HFF-Myc (cell line): ENCODE data around the gene ZNF468.
A peak's percentile ranks its signal among the peaks of the same experiment; 100 is the strongest.
"Not testable (repeated sequence)": the region's sequence is repeated elsewhere in the genome, so short reads cannot be mapped to it uniquely, and the experiment has no call there.

Experiments
- DNase-seq: peaks from one replicate; pipeline ENCODE4 v3.0.0-alpha.2; 2011; ENCODE audit warnings: low read depth; ENCODE audit errors: extremely low read depth
- H3K4me3 ChIP-seq: replicated peaks from 2 replicates; pipeline ENCODE4 v1.5.1; 2011; ENCODE audit warnings: low read depth, mild to moderate bottlenecking, control low read depth, low read length
- TF ChIP-seq, protein P1 (sequence below): IDR thresholded peaks from 2 replicates; pipeline ENCODE4 v1.5.1; 2012; ENCODE audit warnings: mild to moderate bottlenecking, low read depth, low read length, control low read depth; ENCODE audit errors: missing control alignments

The ZNF468 gene

DNA sequence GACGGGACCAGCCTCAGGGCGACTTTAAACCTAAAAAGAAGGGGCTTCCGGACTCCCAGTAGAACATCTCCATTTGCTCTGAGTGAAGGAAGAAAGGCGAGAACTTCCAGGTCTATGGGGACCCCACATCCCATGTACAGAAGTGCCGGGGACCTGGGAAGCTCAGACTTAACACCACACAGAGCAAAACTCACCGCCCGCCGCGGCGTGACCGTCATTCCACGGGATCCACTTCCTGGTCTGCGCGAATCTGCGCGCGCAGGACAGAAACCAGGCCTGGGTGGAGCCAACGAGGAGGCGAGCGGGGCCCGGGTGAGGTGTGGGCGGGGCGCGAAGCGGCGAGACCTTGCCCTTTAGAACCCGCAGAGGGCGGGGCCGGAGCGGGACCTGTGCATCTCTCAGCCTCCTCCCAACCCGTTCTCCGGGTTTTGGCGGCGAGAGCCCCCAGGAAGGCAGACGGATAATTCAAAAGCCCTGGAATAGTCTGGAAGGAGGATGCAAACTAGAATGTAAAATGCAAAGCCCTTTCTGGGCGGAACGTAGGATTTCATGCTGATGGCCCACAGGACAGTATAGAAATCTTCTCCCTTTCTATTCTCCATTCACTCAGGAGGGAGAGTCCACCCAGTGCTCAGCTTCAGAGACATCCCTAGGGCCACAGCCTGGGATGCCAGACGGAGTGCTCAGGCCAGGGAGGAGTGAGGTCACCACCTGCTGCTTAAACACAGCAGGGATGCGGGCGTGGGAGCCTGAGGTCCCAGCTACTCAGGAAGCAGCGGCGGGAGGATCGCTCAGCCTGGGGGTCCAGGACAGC, at the start of gene ZNF468:
Gene ZNF468 (minus strand): TSS at position 242 of the 814 bp plus-strand sequence. CDS start 3,347 bp downstream, outside the sequence.
- peak within 1 kb of the TSS; percentile 59 for H3K4me3 ChIP-seq
- DNase-seq: not testable (repeated sequence)

DNA sequence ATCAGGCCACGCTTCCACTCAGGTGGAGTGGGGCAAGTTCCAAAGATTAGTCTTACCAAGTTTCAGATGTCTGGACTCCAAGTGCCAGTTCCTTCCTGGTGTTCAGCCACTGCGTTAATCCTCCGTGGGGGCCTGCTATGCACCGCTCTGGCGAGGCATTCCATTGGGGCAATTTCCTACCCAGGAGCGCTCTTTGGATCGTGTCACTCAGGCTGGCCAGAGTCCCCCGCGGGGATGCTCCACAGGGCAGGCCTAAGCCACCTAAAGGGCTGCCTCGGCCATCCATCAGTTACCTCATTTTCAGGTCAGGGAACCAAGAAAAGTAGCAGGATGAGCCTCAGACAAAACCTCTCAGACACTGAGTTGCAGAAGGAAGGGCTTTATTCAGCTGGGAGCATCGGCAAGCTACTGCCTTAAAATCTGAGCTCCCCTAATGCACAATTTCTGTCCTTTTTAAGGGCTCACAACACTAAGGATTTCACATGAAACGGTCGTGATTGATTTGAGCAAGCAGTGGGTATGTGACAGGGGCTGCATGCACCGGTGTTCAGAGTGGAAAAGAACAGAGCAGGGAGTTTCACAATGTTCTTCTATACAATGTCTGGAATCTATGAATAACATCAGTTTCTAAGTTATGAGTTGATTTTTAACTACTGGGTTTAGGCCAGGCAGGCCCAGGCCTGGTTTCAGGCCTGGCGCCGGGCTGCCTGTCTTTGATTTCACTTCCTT, 46.8 kb upstream of the ZNF468 start:
- not testable (repeated sequence) for DNase-seq, H3K4me3 ChIP-seq

DNA sequence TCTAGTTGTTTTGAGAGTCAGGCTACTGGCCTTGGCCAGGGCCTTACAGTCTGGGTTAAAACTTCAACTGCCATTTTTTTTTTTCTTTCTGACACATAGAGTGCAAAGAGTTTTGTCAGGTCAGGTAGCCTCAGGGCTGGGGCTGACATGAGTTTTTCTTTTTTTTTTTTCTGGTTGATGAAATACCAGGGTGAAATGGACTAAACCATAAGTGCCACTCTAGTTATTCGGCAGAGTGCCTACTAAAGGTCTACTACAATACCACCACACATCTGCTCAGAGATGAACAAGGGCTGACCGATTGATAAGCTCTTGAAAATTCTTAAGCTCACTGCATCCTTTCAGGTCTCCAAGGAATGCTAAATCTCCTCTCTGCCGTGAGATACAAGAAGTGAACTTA, 44.4 kb upstream of the ZNF468 start:
- TF ChIP-seq, protein P1, sequence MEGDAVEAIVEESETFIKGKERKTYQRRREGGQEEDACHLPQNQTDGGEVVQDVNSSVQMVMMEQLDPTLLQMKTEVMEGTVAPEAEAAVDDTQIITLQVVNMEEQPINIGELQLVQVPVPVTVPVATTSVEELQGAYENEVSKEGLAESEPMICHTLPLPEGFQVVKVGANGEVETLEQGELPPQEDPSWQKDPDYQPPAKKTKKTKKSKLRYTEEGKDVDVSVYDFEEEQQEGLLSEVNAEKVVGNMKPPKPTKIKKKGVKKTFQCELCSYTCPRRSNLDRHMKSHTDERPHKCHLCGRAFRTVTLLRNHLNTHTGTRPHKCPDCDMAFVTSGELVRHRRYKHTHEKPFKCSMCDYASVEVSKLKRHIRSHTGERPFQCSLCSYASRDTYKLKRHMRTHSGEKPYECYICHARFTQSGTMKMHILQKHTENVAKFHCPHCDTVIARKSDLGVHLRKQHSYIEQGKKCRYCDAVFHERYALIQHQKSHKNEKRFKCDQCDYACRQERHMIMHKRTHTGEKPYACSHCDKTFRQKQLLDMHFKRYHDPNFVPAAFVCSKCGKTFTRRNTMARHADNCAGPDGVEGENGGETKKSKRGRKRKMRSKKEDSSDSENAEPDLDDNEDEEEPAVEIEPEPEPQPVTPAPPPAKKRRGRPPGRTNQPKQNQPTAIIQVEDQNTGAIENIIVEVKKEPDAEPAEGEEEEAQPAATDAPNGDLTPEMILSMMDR: no peak
- no peak overlapping the region for H3K4me3 ChIP-seq
- DNase-seq: no peak

DNA sequence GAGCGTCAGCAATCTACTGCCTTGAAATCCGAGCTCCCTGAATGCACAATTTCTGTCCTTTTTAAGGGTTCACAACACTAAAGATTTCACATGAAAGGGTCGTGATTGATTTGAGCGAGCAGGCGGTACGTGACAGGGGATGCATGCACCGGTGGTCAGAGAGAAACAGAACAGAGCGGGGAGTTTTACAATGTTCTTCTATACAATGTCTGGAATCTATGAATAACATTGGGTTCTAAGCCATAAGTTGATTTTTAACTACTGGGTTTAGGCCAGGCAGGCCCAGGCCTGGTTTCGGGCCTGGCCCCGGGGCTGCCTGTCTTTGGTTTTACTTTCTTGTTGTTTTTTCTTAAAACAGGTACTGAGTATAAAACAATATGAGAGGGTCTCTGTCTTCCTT, 41.2 kb upstream of the ZNF468 start:
- H3K4me3 ChIP-seq: not testable (repeated sequence)

DNA sequence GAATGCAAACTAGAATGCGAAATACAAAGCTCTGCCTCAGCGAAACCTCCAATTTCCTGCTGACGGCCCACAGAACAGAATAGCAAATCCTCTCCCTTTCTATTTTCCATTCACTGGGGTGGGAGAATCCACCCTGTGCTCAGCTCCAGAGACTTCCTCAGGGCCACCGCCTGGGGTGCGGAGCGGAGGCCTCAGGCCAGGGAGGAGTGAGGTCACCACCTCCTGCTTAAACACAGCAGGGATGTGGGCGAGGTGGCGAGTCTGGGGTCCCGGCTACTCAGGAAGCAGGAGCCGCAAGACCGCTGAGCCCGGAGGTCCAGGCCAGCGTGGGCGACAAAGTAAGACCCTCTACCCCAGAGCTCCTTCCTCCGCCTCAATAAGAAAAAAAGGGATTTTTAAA, 40.7 kb upstream of the ZNF468 start:
- DNase-seq: no peak
- H3K4me3 ChIP-seq: no peak overlapping the region
- TF ChIP-seq, protein P1: no peak

More for the DNA sequence above, 41.2 kb upstream of the ZNF468 start:
- DNase-seq: not testable (repeated sequence)

DNA sequence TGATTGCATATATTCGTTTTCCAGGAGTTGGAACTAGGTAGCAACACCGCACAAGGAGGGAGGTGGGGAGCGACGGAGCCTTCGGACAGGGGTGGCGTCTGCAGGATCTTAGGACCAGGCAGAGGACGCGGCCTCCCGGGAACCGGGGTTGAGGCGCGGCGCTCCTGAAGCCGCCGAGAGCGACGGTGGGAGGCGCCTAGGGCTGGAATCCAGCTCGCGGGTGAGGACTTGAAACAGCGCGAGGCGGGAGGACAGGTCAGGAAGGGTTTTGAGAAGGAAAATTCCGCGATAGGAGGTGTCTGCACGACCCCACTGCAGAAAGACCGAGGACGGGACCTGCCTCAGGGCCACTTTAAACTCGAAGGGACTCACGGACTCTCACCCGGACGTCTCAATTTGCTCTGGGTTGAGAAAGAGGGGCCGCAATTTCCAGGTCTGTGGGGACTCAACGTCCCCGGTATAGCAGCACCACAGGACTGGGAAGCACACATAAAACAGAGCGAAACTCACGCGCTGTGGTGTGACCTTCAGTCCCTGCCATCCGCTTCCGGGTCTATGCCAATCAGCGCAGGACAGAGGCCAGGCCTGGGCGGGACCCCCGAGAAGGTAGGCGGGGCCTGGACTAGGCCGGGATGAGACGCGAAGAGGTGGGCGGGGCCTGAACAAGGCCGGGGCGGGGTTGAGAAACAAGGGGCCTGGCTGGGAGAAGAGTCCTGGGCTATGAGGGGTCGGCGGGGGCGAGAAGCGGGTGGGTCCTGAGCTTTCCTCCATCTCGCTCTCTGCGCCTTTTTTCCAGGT, 39.9 kb upstream of the ZNF468 start, which contains the start of gene ZNF320:
Gene ZNF320 (minus strand): TSS at position 498 of the 798 bp plus-strand sequence. CDS start 7,380 bp downstream, outside the sequence.
- peak within 1 kb of the TSS; percentile 51 for H3K4me3 ChIP-seq
- DNase-seq: peak; percentile 24
- TF ChIP-seq, protein P1: no peak

DNA sequence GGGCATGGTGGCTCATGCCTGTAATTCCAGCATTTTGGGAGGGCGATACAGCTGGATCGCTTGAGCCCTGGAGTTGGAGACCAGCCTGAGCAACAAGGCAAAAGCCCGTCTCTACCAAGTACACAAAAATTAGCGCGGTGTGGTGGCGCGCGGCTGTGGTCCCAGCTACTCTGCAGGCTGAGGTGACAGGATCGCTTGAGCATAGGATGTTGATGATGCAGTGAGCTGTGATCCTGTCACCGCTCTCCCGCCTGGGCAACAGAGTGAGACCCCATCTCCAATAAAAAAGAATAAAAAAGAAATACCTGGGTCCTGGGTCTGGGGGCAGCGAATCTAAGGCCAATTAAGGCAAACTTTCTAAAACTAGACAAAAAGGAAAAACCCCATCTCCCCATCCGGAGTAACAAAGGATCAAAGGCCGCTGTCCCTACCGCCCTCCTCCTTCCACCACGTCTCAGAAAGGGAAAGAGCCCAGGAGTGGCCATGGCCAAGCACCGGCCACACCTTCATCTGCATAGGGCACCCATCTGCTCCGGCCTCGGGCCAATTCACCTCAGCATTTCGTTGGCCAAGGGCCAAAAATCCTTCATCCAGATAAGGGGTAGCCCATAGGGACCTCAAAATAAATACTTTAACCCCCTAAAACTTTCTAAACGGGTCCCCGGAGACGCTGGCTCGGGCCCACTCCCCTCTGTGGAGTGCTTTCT, 39.2 kb upstream of the ZNF468 start:
- DNase-seq: no peak
- TF ChIP-seq, protein P1: no peak
- H3K4me3 ChIP-seq: peak overlapping the region; percentile 51

DNA sequence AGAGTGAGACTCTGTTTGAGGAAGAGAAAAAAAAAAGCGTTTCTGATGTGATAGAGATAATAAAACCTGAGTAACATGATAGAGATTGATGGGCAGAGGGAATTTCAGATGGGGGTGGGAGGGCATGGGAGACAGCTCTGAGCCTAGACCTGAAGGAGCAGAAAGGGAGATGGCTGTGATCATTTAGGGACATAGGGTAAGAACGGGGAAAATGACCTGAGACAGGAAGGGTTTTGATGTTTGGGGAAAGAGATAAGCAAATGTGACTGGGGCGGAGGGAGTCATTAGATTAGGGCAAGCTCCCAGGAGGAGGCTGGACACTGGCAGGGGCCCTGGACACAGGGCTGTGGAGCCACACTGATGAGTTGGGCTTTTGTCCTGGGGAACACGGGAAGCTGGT, 33.9 kb upstream of the ZNF468 start:
- H3K4me3 ChIP-seq: no peak overlapping the region
- no peak for DNase-seq
- TF ChIP-seq, protein P1: no peak
